ENCODE data around the gene PRXL2A.
"Not testable (repeated sequence)": the region's sequence is repeated elsewhere in the genome, so short reads cannot be mapped to it uniquely, and the experiment has no call there.

Gene PRXL2A

DNA sequence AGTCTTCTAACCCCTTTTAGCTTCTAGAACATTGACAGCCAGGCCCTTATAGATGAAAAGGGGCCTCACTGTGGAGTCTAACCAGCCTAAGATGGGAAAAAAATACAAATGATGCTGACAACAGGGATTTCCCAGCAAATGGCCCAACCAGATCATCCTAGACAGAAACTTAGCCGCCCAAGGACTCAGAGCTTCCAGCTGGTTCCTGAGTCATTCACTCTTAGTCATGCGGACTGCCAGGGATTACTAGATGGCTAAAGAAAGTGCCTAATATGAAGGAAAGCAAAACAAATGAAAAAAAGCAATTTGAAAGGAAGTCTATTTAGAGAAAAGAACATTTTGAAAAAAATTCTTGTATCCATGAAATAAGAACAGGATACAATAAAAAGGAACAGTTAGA lies 69.5 kb downstream of the PRXL2A start:
- ATAC-seq, result peak; percentile 56 to 73

DNA sequence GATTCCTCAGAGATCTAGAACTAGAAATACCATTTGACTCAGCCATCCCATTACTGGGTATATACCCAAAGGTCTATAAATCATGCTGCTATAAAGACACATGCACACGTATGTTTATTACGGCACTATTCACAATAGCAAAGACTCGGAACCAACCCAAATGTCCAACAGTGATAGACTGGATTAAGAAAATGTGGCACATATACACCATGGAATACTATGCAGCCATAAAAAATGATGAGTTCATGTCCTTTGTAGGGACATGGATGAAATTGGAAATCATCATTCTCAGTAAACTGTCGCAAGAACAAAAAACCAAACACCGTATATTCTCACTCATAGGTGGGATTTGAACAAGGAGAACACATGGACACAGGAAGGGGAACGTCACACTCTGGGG lies 72.0 kb downstream of the PRXL2A start:
- not testable (repeated sequence) for ATAC-seq

DNA sequence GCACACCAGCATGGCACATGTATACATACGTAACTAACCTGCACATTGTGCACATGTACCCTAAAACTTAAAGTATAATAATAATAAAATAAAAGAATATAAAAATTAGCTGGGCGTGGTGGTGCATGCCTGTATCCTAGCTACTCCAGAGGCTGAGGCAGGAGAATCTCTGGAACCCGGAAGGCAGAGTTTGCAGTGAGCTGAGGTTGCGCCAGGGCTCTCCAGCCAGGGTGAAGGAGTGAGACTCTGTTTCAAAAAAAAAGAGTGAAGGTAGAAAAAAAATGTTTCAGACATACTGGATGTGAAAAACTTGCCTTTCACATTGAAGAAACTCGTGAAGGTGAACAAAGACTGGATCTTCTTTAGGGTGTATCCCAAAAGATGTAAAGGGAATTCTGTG lies 72.5 kb downstream of the PRXL2A start:
- no peak for ATAC-seq

DNA sequence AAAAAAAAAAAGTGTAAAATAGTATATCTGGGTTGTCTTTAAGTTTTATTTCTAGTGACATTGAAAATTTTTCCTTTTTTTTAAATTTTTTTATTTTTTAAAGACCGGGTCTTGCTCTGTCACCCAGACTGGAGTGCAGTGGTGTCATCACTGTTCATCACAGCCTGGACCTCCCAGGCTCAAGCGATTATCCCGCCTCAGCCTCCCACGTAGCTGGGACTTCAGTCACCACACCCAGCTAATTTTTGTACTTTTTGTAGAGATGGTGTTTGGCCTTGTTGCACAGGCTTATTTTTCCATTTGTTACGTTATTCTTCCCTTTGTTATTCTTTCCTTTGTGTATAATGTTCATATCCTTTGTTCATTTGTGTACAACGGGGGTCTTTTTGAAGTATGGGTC lies 75.9 kb downstream of the PRXL2A start:
- ATAC-seq, result no peak

DNA sequence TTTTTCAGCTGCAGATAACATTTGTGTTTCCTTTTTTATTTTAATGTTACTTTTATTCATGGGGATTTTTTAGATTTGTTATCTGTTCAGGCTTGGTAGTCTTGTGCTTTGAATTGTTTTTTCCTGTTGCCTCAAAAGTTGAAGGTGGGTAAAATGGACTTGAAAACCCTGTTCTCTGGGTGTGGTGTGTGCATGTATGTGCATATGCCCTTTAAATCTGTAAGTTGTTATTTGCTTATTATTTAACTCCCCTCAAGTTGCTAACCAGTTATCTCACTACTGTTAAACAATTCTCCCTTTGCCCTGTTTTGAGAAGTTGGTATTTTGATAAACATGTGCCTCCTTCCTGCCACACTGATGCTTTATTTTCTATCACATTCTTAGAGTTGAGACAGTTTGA lies 76.3 kb downstream of the PRXL2A start:
- ATAC-seq, result no peak

DNA sequence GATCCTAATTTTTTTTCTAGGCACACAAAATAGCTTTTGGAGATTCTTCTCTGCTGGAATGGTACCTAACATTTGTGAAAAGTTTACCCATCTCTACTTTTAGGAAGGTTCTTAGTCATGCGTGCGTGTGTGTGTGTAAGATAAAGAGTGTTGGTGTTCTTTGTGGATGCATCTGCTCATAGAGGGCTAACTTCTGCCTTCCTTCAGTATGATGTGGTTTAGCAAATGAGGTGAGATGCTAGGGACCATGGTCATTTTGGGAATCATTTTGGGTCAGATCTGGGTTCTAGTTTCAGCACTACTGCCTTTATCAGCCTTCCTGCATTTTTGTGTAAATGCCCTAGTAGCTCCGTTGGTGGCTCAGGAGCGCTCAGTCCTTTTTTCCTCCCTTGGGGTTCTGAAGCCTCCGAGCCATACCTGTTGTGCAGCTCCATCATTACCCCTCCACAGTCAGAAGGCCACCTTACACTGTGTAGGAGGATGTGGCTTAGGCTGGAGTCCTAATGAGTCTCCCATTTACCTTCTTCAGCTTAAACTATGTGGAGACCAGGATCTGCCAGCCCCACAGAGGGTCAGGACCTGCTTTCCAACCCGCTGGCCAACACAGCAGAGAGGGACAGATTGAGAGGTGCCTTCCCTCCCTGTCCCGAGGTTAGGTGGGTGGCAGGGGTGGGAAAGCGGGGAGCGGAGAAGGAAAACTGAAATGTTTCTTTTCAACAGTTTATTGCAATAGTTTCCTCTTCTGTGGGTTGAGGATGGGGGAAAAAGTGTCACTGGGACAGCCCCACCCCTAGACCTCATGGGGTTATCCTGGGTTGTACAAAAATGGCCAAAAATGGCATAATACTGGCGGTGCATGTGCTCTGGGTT lies 77.0 kb downstream of the PRXL2A start:
- peak; percentile 14 to 34 for ATAC-seq

DNA sequence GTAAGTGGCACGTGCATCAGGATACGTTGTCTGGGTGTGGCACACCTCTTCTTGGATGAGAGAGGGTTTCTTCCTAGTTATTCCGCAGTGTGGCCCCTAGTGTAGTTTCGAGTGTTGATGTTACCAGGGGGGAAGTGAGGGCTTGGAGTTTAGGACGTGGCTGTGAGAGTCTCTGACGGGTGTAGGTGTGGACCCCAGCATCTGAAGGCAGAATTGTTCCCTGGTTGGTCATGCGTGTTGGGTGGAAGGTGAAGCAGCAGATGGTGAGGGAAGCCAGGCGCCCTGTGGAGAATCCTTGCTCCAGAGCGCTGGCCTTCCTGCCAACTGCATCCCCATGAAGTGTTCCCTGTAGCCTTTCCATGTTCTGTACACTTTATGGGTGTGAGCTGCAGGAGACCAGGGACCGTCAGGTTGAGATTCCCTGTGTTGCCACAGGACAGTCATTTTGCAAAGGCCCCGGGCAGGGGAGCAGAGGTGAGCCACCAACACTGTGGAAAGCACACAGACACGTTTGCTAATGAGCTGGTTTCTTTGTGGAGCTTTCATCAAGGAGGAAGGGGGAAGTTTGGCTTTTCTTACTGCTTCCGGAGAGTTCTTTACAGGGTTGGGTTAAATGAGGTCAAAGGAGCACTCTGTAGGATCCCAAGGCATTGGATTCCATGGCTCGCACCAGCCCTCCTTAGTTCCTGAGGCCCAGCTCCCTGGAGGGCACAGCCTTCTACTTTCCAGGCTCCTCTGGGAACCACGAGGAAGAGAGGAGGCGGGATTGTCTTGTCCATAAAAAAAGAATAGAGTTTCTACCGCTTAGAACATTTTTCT lies 77.8 kb downstream of the PRXL2A start:
- ATAC-seq, result peak; percentile 19 to 23

Data from activated CD4-positive, CD25-positive, alpha-beta regulatory T cell treated with anti-CD3 and anti-CD28 coated beads, Interleukin-2, amount 50 U/mL, for 24 hours (primary cell).